GM12874 (cell line): ENCODE measurements around the gene ABCC4.

ENCODE experiments used
- TF ChIP-seq, protein P1 (sequence below): IDR thresholded peaks from 2 replicates; pipeline ENCODE4 v1.5.1; 2011; ENCODE audit warnings: low read depth, mild to moderate bottlenecking, control low read depth, low read length, moderate library complexity; ENCODE audit not compliant: insufficient read depth

Gene ABCC4

GRCh38 chr13:95137096-95137495, 164.2 kb downstream of the ABCC4 start:
- TF ChIP-seq, protein P1, sequence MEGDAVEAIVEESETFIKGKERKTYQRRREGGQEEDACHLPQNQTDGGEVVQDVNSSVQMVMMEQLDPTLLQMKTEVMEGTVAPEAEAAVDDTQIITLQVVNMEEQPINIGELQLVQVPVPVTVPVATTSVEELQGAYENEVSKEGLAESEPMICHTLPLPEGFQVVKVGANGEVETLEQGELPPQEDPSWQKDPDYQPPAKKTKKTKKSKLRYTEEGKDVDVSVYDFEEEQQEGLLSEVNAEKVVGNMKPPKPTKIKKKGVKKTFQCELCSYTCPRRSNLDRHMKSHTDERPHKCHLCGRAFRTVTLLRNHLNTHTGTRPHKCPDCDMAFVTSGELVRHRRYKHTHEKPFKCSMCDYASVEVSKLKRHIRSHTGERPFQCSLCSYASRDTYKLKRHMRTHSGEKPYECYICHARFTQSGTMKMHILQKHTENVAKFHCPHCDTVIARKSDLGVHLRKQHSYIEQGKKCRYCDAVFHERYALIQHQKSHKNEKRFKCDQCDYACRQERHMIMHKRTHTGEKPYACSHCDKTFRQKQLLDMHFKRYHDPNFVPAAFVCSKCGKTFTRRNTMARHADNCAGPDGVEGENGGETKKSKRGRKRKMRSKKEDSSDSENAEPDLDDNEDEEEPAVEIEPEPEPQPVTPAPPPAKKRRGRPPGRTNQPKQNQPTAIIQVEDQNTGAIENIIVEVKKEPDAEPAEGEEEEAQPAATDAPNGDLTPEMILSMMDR: no peak

DNA sequence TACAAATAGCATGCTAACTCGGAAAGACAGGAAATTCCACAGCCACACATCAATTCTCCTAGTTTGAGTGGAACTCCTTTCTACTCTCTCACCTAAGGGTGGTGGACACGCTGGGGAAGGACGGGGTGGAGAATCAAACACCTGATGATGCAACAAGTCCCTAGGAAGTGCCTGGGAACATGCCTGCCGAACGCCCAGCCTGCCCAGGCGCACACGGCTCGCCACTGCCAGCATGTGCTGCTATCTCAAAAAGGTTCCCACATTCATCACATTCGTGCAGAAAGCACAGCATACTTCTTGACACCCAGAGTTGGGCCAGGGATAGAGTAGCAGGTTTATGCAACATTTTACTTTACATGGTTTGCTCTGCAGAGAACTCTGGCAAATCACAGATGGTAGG, 164.6 kb downstream of the ABCC4 start:
- TF ChIP-seq, protein P1: no peak

DNA sequence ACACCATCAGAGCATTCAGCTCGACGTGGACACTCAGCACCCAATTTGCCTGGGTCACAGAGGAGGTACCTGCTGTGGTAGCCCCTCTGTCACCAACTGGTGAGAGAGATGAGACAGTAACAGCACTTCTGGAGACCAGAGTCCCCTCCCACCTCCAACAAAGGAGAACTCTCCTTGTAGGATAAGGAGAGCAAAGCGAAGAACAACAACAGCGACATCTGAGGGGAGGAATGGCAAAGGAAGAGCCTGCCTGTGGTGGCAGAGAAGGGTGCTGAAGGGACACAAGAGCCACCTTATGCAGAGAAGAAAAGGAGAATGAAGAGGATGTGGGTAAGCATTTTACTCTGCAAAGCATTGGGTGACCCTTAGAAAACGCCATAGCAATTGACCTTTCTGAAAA, 167.8 kb downstream of the ABCC4 start:
- TF ChIP-seq, protein P1: no peak

DNA sequence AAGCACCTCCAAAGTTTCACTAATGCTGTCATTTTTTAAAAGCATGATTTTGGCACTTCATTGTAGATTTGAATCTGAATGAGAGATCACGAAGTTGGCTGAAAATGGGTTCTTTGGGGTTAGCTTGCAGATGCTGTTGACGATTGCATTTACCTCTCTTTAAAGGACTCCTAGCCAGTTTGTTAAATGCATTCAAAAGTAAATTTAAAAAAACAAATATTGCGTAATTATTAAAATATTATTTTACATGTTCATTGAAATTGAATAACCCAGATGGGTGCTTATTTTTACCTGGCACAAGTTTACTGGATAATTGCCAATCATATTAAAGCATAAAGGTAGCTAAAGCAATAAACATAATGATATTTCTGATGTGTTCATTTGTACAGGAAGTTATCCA, 172.2 kb downstream of the ABCC4 start:
- TF ChIP-seq, protein P1: no peak

- TF ChIP-seq, protein P1: no peak
Measured at GRCh38 chr13:95128045-95128643, 173.1 kb downstream of the ABCC4 start.

- TF ChIP-seq, protein P1: no peak
Measured at GRCh38 chr13:95124959-95125358, 176.3 kb downstream of the ABCC4 start.

DNA sequence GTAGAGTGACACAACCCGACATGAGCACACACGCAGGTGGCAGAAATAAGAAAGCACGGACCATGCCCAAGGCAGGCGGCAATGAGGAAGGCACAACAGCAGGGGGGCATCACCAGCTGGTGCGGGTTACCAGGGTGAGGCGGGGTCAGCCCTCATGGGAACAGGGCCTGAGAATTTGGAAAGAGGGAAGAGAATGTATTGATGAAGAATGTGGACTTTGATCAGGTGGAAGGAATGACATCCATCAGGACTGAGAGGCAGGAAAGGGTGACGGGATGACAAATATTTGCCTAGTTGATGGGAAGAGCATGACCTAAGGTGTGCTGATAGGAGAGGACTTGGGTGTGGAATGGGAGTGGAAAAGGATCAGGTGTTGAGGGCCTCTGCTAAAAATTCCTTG, 177.5 kb downstream of the ABCC4 start:
- TF ChIP-seq, protein P1: no peak
